ENCODE data around the gene OSBPL10.

The OSBPL10 gene

GRCh38 chr3:31847760-31848159 lies 133.3 kb downstream of the OSBPL10 start:
- DNase-seq (ENCODE audit: low spot score), result no peak

- DNase-seq (ENCODE audit: low spot score), result no peak
Measured at GRCh38 chr3:31841515-31841914, 139.5 kb downstream of the OSBPL10 start.

GRCh38 chr3:31840252-31840651 lies 140.8 kb downstream of the OSBPL10 start:
- no peak for DNase-seq (ENCODE audit: low spot score)

- no peak for DNase-seq (ENCODE audit: low spot score)
Measured at GRCh38 chr3:31839144-31839917, 141.7 kb downstream of the OSBPL10 start.

- no peak for DNase-seq (ENCODE audit: low spot score)
Measured at GRCh38 chr3:31836131-31837075, 144.7 kb downstream of the OSBPL10 start.

GRCh38 chr3:31833391-31834190 lies 147.5 kb downstream of the OSBPL10 start:
- no peak for DNase-seq (ENCODE audit: low spot score)

GRCh38 chr3:31832551-31832950 lies 148.5 kb downstream of the OSBPL10 start:
- no peak for DNase-seq (ENCODE audit: low spot score)

- no peak for DNase-seq (ENCODE audit: low spot score)
Measured at GRCh38 chr3:31831591-31831990, 149.5 kb downstream of the OSBPL10 start.

GRCh38 chr3:31829826-31830426 lies 151.1 kb downstream of the OSBPL10 start:
- DNase-seq (ENCODE audit: low spot score), result no peak

GRCh38 chr3:31829010-31829409 lies 152.1 kb downstream of the OSBPL10 start:
- DNase-seq (ENCODE audit: low spot score), result no peak

- no peak for DNase-seq (ENCODE audit: low spot score)
Measured at GRCh38 chr3:31828007-31828406, 153.1 kb downstream of the OSBPL10 start.

- DNase-seq (ENCODE audit: low spot score), result no peak
Measured at GRCh38 chr3:31823184-31823583, 157.9 kb downstream of the OSBPL10 start.

GRCh38 chr3:31821118-31821517 lies 159.9 kb downstream of the OSBPL10 start:
- no peak for DNase-seq (ENCODE audit: low spot score)

GRCh38 chr3:31819441-31819840 lies 161.6 kb downstream of the OSBPL10 start:
- DNase-seq (ENCODE audit: low spot score), result no peak

- no peak for DNase-seq (ENCODE audit: low spot score)
Measured at GRCh38 chr3:31817411-31817966, 163.6 kb downstream of the OSBPL10 start.

- peak; percentile 14 for DNase-seq (ENCODE audit: low spot score)
Measured at GRCh38 chr3:31815631-31816440, 165.2 kb downstream of the OSBPL10 start.

- DNase-seq (ENCODE audit: low spot score), result no peak
Measured at GRCh38 chr3:31815006-31815405, 166.1 kb downstream of the OSBPL10 start.

GRCh38 chr3:31813686-31814085 lies 167.4 kb downstream of the OSBPL10 start:
- DNase-seq (ENCODE audit: low spot score), result no peak

- no peak for DNase-seq (ENCODE audit: low spot score)
Measured at GRCh38 chr3:31813197-31813596, 167.9 kb downstream of the OSBPL10 start.

- no peak for DNase-seq (ENCODE audit: low spot score)
Measured at GRCh38 chr3:31810991-31811433, 170.1 kb downstream of the OSBPL10 start.

All from germinal center (tissue), 1 donor.